SK-N-SH (cell line): Measurements from ENCODE around the gene TK2. TPM values are rescaled to one million over a fixed set of nuclear protein-coding genes. Genes with fewer than 3 reads are reported as not detected.

ENCODE experiments used
- CTCF ChIA-PET: fragments of 300-600, 350-600 bp; formaldehyde crosslinking; extraction: SDS; loops from one replicate; lab custom pipeline; 2021; lab: Yijun Ruan, JAX
- POLR2A ChIA-PET: fragments of 350-600 bp; sonication (Branson Sonifier 250); formaldehyde crosslinking; extraction: SDS; loops from one replicate; lab custom pipeline; 2020; ENCODE audit warnings: antibody characterized with exemption, inconsistent platforms; lab: Yijun Ruan, JAX
- DNase-seq: peaks from one replicate; pipeline ENCODE4 v3.0.0; 2012
- H2AFZ ChIP-seq: fragments of 200-600 bp; sonication (generic); 2 replicates; pipeline ENCODE4 v1.8.1; 2016; ENCODE audit warnings: antibody characterized with exemption, mild to moderate bottlenecking, low read depth
- H3F3A ChIP-seq: fragments of 200-600 bp; sonication (generic); replicated peaks from 2 replicates; pipeline ENCODE3; 2016; ENCODE audit warnings: antibody characterized with exemption, mild to moderate bottlenecking; ENCODE audit not compliant: insufficient read depth
- H3K27ac ChIP-seq, 2 experiments: fragments of 200-500 bp in 1 of 2; fragments of 200-600 bp in 1 of 2; sonication (Bioruptor generic) in 1 of 2; sonication (generic), shearing (Covaris generic) in 1 of 2; 2 replicates each; pipeline versions ENCODE4 v1.5.1 to v1.6.1; 2014 to 2016; ENCODE audit warnings: low read depth in 2 of 2, inconsistent platforms in 1 of 2, low read length in 1 of 2, mild to moderate bottlenecking in 1 of 2, mixed read lengths in 1 of 2
- H3K27me3 ChIP-seq: fragments of 200-600 bp; sonication (generic), shearing (Covaris generic); 2 replicates; pipeline ENCODE4 v1.6.1; 2016; ENCODE audit warnings: mixed run types; ENCODE audit not compliant: insufficient read depth
- H3K36me3 ChIP-seq, 2 experiments: fragments of 200-500 bp in 1 of 2; fragments of 200-600 bp in 1 of 2; sonication (Bioruptor generic) in 1 of 2; sonication (generic) in 1 of 2; replicated peaks in 1 of 2; 2 replicates each; pipeline versions ENCODE3 to v1.5.1; 2014 to 2016; ENCODE audit warnings: low read length in 1 of 2, mild to moderate bottlenecking in 1 of 2; ENCODE audit not compliant: insufficient read depth in 2 of 2, control insufficient read depth in 1 of 2
- H3K4me1 ChIP-seq, 2 experiments: fragments of 200-500 bp in 1 of 2; fragments of 200-600 bp in 1 of 2; sonication (Bioruptor generic) in 1 of 2; sonication (generic), shearing (Covaris generic) in 1 of 2; 2 replicates each; pipeline versions ENCODE4 v1.5.1 to v1.6.1; 2014 to 2016; ENCODE audit warnings: low read depth in 1 of 2, low read length in 1 of 2, mixed run types in 1 of 2; ENCODE audit not compliant: insufficient read depth in 2 of 2, control insufficient read depth in 1 of 2
- H3K4me2 ChIP-seq: fragments of 200-600 bp; sonication (generic), shearing (Covaris generic); 2 replicates; pipeline ENCODE4 v1.6.1; 2017; ENCODE audit warnings: mixed run types
- H3K4me3 ChIP-seq, 2 experiments: fragments of 200-500 bp in 1 of 2; fragments of 200-600 bp in 1 of 2; sonication (Bioruptor generic) in 1 of 2; sonication (generic), shearing (Covaris generic) in 1 of 2; 2 replicates each; pipeline versions ENCODE4 v1.5.1 to v1.8.1; 2014 to 2016; ENCODE audit warnings: low read depth in 2 of 2, inconsistent platforms in 1 of 2, low read length in 1 of 2, mild to moderate bottlenecking in 1 of 2, mixed read lengths in 1 of 2, moderate library complexity in 1 of 2
- H3K79me2 ChIP-seq: fragments of 200-600 bp; sonication (generic); 2 replicates; pipeline ENCODE4 v1.8.1; 2017; ENCODE audit warnings: mild to moderate bottlenecking; ENCODE audit not compliant: insufficient read depth
- H3K9ac ChIP-seq: fragments of 200-600 bp; sonication (generic); 2 replicates; pipeline ENCODE4 v1.6.1; 2017; ENCODE audit warnings: mixed run types
- H3K9me2 ChIP-seq: fragments of 200-600 bp; sonication (generic); 2 replicates; pipeline ENCODE4 v1.6.1; 2017; ENCODE audit warnings: mixed run types
- H3K9me3 ChIP-seq: fragments of 200-600 bp; sonication (generic); 2 replicates; pipeline ENCODE4 v1.6.1; 2017; ENCODE audit warnings: mixed run types, mild to moderate bottlenecking, moderate library complexity
- H4K20me1 ChIP-seq: fragments of 200-600 bp; sonication (generic); 2 replicates; pipeline ENCODE4 v1.6.1; 2017; ENCODE audit warnings: mild to moderate bottlenecking, mixed run types; ENCODE audit not compliant: insufficient read depth
- CHD2 ChIP-seq: fragments of 150-350 bp; IDR thresholded peaks from 2 replicates; pipeline ENCODE4 v1.6.1; 2018; ENCODE audit warnings: low read length; ENCODE audit not compliant: partially characterized antibody
- ELF1 ChIP-seq: IDR thresholded peaks from 2 replicates; pipeline ENCODE4 v1.4.0; 2012
- FOXJ3 ChIP-seq: sonication (generic); formaldehyde crosslinking; IDR thresholded peaks from 2 replicates; pipeline ENCODE4 v1.5.1; 2020; ENCODE audit warnings: mild to moderate bottlenecking, missing genetic modification reagents
- MEF2A ChIP-seq: IDR thresholded peaks from 2 replicates; pipeline ENCODE4 v1.4.0; 2012; ENCODE audit warnings: low read depth, borderline replicate concordance
- NRF1 ChIP-seq: IDR thresholded peaks from 2 replicates; pipeline ENCODE4 v1.6.1; 2012; ENCODE audit warnings: low read depth, mild to moderate bottlenecking, low read length
- RCOR1 ChIP-seq: fragments of 150-350 bp; IDR thresholded peaks from 2 replicates; pipeline ENCODE4 v1.6.1; 2017; ENCODE audit warnings: antibody characterized with exemption, low read length
- REST ChIP-seq: IDR thresholded peaks from 2 replicates; pipeline ENCODE4 v1.6.1; 2012; ENCODE audit warnings: mild to moderate bottlenecking, low read depth, low read length, moderate library complexity
- SIN3A ChIP-seq: IDR thresholded peaks from 2 replicates; pipeline ENCODE4 v1.6.1; 2012; ENCODE audit warnings: low read depth, mild to moderate bottlenecking, low read length, moderate library complexity, borderline replicate concordance
- SMC3 ChIP-seq: IDR thresholded peaks from 2 replicates; pipeline ENCODE4 v1.6.1; 2012; ENCODE audit warnings: low read depth, low read length, improper control_type of control experiment
- TAF1 ChIP-seq: IDR thresholded peaks from 2 replicates; pipeline ENCODE4 v1.6.1; 2012; ENCODE audit warnings: low read depth, mild to moderate bottlenecking, low read length, moderate library complexity, borderline replicate concordance
- WGBS: methylation state at CpG from one replicate; pipeline ENCODE4 v1.1.6; 2017; ENCODE audit warnings: low lambda C conversion rate; 5-methylcytosine and 5-hydroxymethylcytosine counted together
- polyA plus RNA-seq, 3 experiments: library from polyadenylated mRNA; depleted of rRNA; stranded (reverse); fragments of >200 nt; gene quantifications; 2 replicates each; pipeline ENCODE4 v1.2.3, GENCODE V29; 2012
- TF ChIP-seq, protein P1 (sequence below): IDR thresholded peaks from 2 replicates; pipeline ENCODE4; 2012
- TF ChIP-seq, protein P2 (sequence below): fragments of 150-350 bp; IDR thresholded peaks from 2 replicates; pipeline ENCODE4 v1.6.1; 2016; ENCODE audit warnings: mild to moderate bottlenecking, low read depth, low read length

The TK2 gene
- polyA plus RNA-seq, 1 of the 3 experiments (the other 2 are of a cell fraction): 25.2 TPM

DNA sequence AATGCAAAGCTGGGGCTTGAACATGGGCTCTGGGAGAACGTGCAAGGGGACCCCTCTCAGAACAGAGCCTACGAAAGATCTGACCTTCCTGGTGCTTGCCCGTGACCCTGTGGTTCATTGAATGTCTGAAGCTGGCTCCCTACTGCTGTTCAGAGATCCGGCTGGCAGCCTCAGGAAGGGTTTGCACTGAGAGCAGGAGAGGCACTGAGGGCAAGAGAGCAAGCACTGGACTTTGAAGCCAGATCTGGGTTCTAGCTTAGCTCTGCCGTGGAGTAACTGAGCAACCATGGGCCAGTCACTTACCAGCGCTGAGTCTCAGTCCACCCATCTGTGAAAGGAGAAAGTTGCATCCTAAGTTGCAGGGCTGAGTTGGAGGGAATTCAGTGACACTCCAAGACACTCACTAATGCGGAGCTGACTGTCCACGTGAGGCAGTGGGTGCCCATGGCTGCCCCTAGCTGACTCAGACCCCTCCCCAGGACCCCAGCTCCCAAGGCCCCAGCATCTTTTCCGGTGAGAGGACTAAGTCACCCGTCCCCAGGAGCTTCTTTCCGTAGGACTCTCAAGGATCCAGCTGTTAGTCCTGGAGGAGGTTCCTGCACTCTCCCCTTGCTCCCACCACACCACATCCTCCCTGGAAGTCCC is 81.5 kb downstream of the TK2 start:
- Histone ChIP-seq H2AFZ (no peak overlapping the region), H3F3A (no peaks in the 10 kb centered on the region), H3K9me3 (no peaks in the 10 kb centered on the region), H3K79me2 (no peaks in the 10 kb centered on the region), H3K27ac (no peak overlapping the region), H4K20me1 (no peaks in the 10 kb centered on the region), H3K27me3 (no peaks in the 10 kb centered on the region; the same call in 1 of the 2 replicates), H3K9me2 (no peaks in the 10 kb centered on the region), H3K36me3 (no peaks in the 10 kb centered on the region), H3K4me1 (no peaks in the 10 kb centered on the region), H3K4me2 (no peak overlapping the region), H3K4me3 (no peak overlapping the region), H3K9ac (no peak overlapping the region)
- ChIA-PET POLR2A (no interaction called here), CTCF (interaction anchor here (1.0 to 22.3 kb wide), 4 partner anchors 10 to 65 kb away, joined by 3 to 299 read pairs (median 10); partner anchors contain the start of gene BEAN1)
- no peak for DNase-seq
- TF ChIP-seq, protein P1, sequence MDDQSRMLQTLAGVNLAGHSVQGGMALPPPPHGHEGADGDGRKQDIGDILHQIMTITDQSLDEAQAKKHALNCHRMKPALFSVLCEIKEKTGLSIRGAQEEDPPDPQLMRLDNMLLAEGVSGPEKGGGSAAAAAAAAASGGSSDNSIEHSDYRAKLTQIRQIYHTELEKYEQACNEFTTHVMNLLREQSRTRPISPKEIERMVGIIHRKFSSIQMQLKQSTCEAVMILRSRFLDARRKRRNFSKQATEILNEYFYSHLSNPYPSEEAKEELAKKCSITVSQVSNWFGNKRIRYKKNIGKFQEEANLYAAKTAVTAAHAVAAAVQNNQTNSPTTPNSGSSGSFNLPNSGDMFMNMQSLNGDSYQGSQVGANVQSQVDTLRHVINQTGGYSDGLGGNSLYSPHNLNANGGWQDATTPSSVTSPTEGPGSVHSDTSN: no peak
- no peak for TF ChIP-seq ELF1
- TF ChIP-seq, protein P2, sequence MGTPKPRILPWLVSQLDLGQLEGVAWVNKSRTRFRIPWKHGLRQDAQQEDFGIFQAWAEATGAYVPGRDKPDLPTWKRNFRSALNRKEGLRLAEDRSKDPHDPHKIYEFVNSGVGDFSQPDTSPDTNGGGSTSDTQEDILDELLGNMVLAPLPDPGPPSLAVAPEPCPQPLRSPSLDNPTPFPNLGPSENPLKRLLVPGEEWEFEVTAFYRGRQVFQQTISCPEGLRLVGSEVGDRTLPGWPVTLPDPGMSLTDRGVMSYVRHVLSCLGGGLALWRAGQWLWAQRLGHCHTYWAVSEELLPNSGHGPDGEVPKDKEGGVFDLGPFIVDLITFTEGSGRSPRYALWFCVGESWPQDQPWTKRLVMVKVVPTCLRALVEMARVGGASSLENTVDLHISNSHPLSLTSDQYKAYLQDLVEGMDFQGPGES: no peak
- TF ChIP-seq SMC3: no peak
- no peak for TF ChIP-seq RCOR1
- no peak for TF ChIP-seq FOXJ3
- TF ChIP-seq NRF1: no peak
- no peak for TF ChIP-seq REST
- TF ChIP-seq TAF1: no peak
- no peak for TF ChIP-seq SIN3A
- TF ChIP-seq CHD2: no peak
- no peak for TF ChIP-seq MEF2A
- WGBS: 62% methylated on average over 5 of the region's 11 CpGs
